HG03460 (cell line): ENCODE results near the gene TPRX2.
"Not testable (repeated sequence)": the region's sequence is repeated elsewhere in the genome, so short reads cannot be mapped to it uniquely, and the experiment has no call there.

ENCODE experiments used
- ATAC-seq: cut with Tn5 transposase; IDR thresholded peaks from one replicate; pipeline ENCODE4 v1.9.1; 2021; ENCODE audit not compliant: unreplicated experiment

The TPRX2 gene, protein sequence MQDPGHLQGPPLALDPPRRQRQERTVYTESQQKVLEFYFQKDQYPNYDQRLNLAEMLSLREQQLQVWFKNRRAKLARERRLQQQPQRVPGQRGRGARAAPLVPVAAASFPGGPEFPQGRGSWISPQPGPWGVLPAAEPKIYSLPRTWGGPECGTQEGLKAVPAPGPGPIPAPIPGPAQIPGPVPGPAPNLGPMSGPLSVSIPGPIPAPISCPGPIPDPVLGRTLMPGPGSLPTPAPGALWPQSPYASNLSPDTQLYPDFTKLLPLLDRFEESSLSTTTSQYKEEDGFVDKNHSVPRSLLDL

GRCh38 chr19:47858646-47859285, at the start of gene TPRX2:
TPRX2 (plus strand) TSS chr19:47859235; CDS start chr19:47859247, 12 bp downstream.
- ATAC-seq: not testable (repeated sequence)

DNA sequence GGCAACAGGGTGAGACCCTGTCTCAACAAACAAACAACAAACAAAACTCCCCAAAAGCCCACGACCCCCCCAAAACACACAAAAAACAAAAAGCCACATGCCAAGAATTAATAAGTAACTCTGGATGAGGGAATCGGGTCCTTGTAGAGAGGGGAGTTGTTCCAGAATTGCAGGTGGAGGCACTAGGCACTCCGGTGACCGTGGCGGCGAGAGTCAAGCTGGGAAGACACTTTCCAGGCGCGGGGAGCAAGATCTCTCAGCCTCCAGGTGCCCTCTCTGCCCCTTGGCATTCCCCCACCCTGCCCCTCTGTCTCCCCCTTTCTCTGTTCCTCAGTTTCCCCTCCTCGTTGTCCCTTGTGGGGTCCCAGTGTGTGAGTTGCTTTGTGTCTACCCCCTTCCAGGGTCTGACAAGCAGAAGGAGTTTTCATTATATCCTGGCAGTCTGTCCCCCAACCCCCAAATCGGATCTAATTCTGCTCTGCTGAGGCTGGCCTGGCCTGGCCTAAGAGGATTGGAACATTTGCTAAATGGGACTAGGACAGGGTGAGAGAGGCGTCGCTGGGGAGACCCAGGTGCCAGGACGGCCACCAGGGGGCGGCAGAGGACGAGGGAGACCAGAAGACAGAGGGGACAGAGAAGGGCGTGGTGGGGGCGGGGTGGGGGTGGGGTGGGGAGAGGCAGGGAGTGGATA, 45.6 kb upstream of the TPRX2 start:
- ATAC-seq: no peak

DNA sequence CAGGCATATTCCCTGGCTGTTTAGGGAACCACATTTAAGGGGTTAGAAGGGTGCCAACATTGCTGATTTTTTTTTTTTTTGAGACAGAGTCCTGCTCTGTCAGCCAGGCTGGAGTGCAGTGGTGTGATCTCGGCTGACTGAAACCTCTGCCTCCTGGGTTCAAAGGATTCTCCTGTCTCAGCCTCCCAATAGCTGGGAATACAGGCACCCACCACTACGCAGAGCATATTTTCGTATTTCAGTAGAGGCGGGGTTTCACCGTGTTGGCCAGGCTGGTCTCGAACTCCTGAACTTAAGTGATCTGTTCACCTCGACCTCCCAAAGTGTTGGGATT, 45.1 kb upstream of the TPRX2 start:
- ATAC-seq: no peak

- ATAC-seq: not testable (repeated sequence)
Observed at GRCh38 chr19:47816270-47816669, 42.8 kb upstream of the TPRX2 start.

DNA sequence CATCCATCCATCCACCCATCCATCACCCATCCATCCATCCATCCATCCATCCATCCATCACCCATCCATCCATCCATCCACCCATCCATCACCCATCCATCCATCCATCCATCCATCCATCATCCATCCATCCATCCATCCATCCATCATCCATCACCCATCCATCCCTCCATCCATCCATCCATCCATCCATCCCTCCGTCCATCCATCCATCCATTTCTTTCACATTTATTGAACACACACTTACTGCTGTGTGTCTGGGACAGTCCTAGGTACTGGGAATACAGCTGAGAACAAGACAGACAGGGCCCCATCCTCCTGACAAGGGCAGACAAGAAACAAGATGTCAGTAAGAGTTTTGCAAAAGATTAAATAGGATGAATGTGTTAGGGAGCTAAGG, 40.8 kb upstream of the TPRX2 start:
- ATAC-seq: not testable (repeated sequence)

DNA sequence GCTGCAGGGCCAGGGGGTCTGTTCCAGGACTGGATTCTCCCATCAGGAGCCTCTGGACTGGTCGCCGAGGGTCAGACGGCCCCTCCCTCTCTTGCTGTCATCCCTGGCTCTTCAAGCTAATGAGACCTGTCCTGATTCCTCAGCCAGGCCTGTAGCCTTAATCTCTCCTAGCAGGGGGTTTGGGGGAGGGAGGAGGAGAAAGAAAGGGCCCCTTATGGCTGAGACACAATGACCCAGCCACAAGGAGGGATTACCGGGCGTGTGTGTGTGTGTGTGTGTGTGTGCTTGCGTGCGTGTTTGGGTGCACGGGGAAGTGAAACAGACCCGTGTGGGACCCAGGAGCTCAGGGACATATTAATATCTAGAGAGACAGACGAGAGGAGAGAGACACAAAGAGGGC, 39.2 kb upstream of the TPRX2 start:
- no peak for ATAC-seq

GRCh38 chr19:47820410-47820809, 38.6 kb upstream of the TPRX2 start:
- ATAC-seq: no peak

GRCh38 chr19:47821460-47822020, 37.5 kb upstream of the TPRX2 start, which contains the start of gene CRX:
CRX (plus strand) TSS chr19:47821937; CDS start chr19:47834444, 12,507 bp downstream.
- ATAC-seq: no peak

- no peak for ATAC-seq
Observed at GRCh38 chr19:47824396-47824795, 34.6 kb upstream of the TPRX2 start.

DNA sequence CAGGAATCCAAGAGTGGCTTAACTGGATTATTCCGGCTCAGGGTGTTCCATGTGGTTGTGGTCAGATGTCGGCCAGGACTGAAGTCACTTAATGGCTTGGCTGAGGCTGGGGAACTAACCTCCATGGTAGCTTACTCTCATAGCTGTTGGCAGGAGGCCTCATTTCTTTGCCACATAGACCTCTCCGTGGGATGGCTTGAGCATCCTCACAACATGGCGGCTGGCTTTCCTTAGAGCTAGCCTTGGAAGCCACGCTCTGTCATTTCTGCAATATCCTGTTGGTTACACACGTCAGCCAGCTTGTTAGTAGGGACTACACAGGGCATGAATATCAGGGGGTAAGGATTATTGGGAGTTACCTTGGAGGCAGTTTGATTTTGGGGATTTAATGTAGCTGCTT, 32.2 kb upstream of the TPRX2 start:
- no peak for ATAC-seq

DNA sequence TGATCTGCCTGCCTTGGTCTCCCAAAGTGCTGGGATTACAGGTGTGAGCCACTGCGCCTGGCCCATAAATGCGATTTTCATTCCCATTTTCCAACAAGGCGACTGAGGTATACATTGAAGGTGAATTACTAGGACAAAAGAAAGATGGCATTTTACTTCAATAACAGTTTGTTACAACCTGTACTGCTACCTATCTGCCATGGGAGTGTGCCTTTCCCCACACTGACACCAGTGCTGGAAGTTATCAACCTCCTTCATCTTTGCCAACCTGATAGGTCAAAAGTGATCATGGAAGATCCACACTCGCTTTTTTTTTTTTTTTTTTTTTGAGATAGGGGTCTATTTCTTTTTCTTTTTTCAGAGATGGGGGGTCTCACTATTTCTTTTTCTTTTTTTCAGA, 26.3 kb upstream of the TPRX2 start:
- ATAC-seq: no peak

- no peak for ATAC-seq
Observed at GRCh38 chr19:47836038-47836437, 23.0 kb upstream of the TPRX2 start.

DNA sequence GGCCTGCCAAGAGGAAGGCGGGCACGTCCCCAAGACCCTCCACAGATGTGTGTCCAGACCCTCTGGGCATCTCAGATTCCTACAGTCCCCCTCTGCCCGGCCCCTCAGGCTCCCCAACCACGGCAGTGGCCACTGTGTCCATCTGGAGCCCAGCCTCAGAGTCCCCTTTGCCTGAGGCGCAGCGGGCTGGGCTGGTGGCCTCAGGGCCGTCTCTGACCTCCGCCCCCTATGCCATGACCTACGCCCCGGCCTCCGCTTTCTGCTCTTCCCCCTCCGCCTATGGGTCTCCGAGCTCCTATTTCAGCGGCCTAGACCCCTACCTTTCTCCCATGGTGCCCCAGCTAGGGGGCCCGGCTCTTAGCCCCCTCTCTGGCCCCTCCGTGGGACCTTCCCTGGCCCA, 19.6 kb upstream of the TPRX2 start:
- ATAC-seq: no peak

- no peak for ATAC-seq
Observed at GRCh38 chr19:47839913-47840312, 19.1 kb upstream of the TPRX2 start.

DNA sequence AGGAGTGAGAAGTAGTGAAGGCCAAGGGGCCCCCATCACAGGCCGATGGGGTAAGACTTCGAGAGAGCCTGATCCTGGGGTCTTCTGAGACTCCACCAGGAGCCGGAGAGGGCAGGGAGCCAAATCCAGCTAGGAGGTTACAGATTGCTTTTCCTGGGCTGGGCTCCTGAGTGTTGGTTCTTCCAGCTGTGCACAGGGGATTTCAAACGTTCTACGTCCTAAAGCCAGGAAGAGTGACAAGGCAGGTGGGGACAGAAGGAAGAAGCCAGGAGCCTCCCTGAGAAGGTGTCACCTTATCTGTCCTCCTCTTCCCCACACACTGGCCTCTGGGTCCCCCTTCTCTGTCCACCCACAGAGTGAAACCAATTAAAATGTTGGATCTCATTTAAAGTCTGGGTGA, 16.1 kb upstream of the TPRX2 start:
- ATAC-seq: no peak

GRCh38 chr19:47848425-47848822, 10.6 kb upstream of the TPRX2 start:
- ATAC-seq: no peak

DNA sequence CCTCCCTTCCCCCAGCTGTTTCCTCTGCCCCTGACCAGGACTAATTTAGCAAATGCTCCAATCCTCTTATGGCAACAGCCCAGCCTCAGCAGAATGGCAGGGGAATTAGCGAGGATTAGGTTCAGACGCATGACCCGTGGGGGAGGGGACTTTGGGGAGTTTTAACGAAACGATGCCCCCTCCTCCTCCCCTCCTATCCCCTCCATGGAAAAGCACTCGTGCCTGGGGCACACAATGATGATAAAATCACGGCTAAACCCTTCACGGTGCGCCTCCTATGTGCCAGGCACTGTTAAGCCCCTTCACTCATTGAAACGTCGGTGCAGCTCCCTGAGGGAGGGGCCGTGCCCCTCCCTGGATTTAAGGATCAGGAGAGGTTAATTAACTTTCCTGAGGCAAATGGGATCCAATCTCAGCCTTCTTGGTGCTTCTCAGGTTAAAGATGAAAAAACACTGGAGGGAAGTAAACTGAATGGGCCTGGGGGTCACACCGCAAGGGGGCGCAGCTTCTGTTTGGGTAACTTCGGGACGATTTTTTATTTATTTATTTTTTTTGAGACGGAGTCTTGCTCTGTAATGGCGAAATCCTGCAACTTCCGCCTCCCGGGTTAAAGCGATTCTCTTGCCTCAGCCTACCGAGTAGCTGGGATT, 10.1 kb upstream of the TPRX2 start:
- ATAC-seq: no peak

DNA sequence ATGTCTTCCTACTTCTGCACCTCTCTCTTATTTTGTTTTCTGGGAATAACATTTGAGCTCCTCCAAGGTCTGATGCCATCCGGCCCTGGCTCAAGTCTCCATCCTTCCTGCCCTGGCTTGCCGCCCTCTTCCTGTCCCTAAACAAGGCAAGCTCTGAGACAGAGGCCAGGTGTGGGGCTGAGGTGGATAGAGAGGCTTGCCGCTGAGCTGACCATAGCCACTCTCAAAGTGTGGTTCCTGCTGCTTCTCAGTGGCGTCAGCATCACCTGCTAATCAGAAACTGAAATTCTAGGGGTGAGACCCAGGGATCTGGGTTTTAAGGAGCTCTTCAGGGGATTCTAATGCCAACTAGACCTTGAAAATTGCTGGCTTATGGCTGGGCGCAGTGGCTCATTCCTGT, 6.0 kb upstream of the TPRX2 start:
- ATAC-seq: no peak

- ATAC-seq: no peak
Observed at GRCh38 chr19:47854459-47854858, 4.6 kb upstream of the TPRX2 start.

GRCh38 chr19:47858231-47858630, 804 bp upstream of the TPRX2 start:
- not testable (repeated sequence) for ATAC-seq

GRCh38 chr19:47859838-47860237, 803 bp downstream of the TPRX2 start:
- ATAC-seq: not testable (repeated sequence)
